Caco-2 (cell line): ENCODE data around the gene STIM2. TPM values are rescaled to one million over a fixed set of nuclear protein-coding genes. Genes with fewer than 3 reads are reported as not detected.

Experiments used
- BruUV-seq: library from RNA; stranded (reverse); fragments of 400-500 nt; replicated peaks from 2 replicates; lab custom pipeline; 2021; lab: Mats Ljungman, UMichigan
- CTCF ChIA-PET: fragments of 300-600 bp; sonication (Branson Sonifier 250); formaldehyde crosslinking; loops from one replicate; lab custom pipeline; 2022; ENCODE audit warnings: antibody characterized with exemption; lab: Charles Lee
- POLR2A ChIA-PET: fragments of 300-600 bp; sonication (Branson Sonifier 250); formaldehyde crosslinking; loops from one replicate; lab custom pipeline; 2022; ENCODE audit warnings: antibody characterized with exemption; lab: Charles Lee
- DNase-seq, 2 experiments: peaks; one replicate each; pipeline versions ENCODE4 v3.0.0 to v3.0.0-alpha.2; 2020 to 2022
- H3K27me3 ChIP-seq: replicated peaks from 2 replicates; pipeline ENCODE4 v1.6.0; 2011; ENCODE audit warnings: low read length; ENCODE audit not compliant: control insufficient read depth, insufficient read depth
- H3K36me3 ChIP-seq: 2 replicates; pipeline ENCODE4 v1.5.1; 2011; ENCODE audit warnings: low read length; ENCODE audit not compliant: control insufficient read depth, insufficient read depth
- H3K4me1 ChIP-seq: fragments of 250-450 bp; sonication (Bioruptor Pico); 2 replicates; pipeline ENCODE4 v1.5.1; 2020; ENCODE audit warnings: mild to moderate bottlenecking
- H3K4me3 ChIP-seq: 2 replicates; pipeline ENCODE4 v1.5.1; 2011; ENCODE audit warnings: low read depth, mild to moderate bottlenecking, control low read depth, low read length
- H3K9me3 ChIP-seq: fragments of 250-450 bp; sonication (Bioruptor Pico); 2 replicates; pipeline ENCODE4 v1.5.1; 2020; ENCODE audit warnings: mild to moderate bottlenecking, moderate library complexity
- H3K27ac Mint-ChIP-seq: one replicate; pipeline ENCODE4 v1.8.0; 2022; ENCODE audit warnings: mixed read lengths; ENCODE audit not compliant: unreplicated experiment
- H3K27me3 Mint-ChIP-seq: one replicate; pipeline ENCODE4 v1.8.0; 2022; ENCODE audit warnings: mixed read lengths; ENCODE audit not compliant: insufficient read depth, unreplicated experiment
- H3K36me3 Mint-ChIP-seq: one replicate; pipeline ENCODE4 v1.8.0; 2022; ENCODE audit warnings: mild to moderate bottlenecking, mixed read lengths; ENCODE audit not compliant: insufficient read depth, unreplicated experiment
- H3K4me1 Mint-ChIP-seq: one replicate; pipeline ENCODE4 v1.8.0; 2022; ENCODE audit warnings: low read depth, mixed read lengths; ENCODE audit not compliant: unreplicated experiment
- H3K4me3 Mint-ChIP-seq: one replicate; pipeline ENCODE4 v1.8.0; 2022; ENCODE audit warnings: mild to moderate bottlenecking, moderate library complexity, mixed read lengths; ENCODE audit not compliant: unreplicated experiment
- H3K9me3 Mint-ChIP-seq: one replicate; pipeline ENCODE4 v1.8.0; 2022; ENCODE audit warnings: mixed read lengths; ENCODE audit not compliant: unreplicated experiment
- CTCF ChIP-seq, 2 experiments: fragments of 200-600 bp in 1 of 2; IDR thresholded peaks; 1 replicate in 1 of 2; 2 replicates in 1 of 2; pipeline versions ENCODE4 v1.5.1 to v1.8.0; 2011 to 2022; ENCODE audit warnings: antibody characterized with exemption in 1 of 2, control low read depth in 1 of 2, inconsistent platforms in 1 of 2, low read depth in 1 of 2, low read length in 1 of 2, mild to moderate bottlenecking in 1 of 2, moderate library complexity in 1 of 2; ENCODE audit not compliant: insufficient read depth in 1 of 2, severe bottlenecking in 1 of 2, unreplicated experiment in 1 of 2
- intact Hi-C: fragments of 100-400 bp; cut with micrococcal nuclease; formaldehyde crosslinking; loops from one replicate; pipeline ENCODE4 v1.10.0; 2022; ENCODE audit not compliant: unreplicated experiment
- total RNA-seq: library from RNA; stranded (reverse); gene quantifications from 2 replicates; pipeline ENCODE4 v1.2.3, GENCODE V29; 2022

Gene STIM2
- total RNA-seq, 1 experiment from 2014 or later, result 27.2 TPM

GRCh38 chr4:26885912-26886274 lies 25.3 kb downstream of the STIM2 start:
- Histone ChIP-seq H3K36me3 (no peaks in the 10 kb centered on the region), H3K4me1 (no peaks in the 10 kb centered on the region), H3K9me3 (no peaks in the 10 kb centered on the region), H3K4me3 (no peak overlapping the region), H3K27me3 (no peaks in the 10 kb centered on the region)
- Mint-ChIP-seq H3K27ac (no peak overlapping the region), H3K27me3 (no peaks in the 10 kb centered on the region), H3K36me3 (no peaks in the 10 kb centered on the region), H3K4me1 (no peaks in the 10 kb centered on the region), H3K4me3 (no peak overlapping the region), H3K9me3 (no peaks in the 10 kb centered on the region)
- ChIA-PET CTCF (no interaction called here), POLR2A (no interaction called here)
- intact Hi-C loops, result no loop called here
- DNase-seq, result no peak
- no peak for TF ChIP-seq CTCF (IDR thresholded peaks at IDR 0.05; ENCODE audit: insufficient read depth in 1 of 2, low read depth in 1 of 2, low read length in 1 of 2, severe bottlenecking in 1 of 2, unreplicated experiment in 1 of 2)
- no TSS peak for BruUV-seq

GRCh38 chr4:26887143-26887542 lies 26.5 kb downstream of the STIM2 start:
- H3K4me1 Mint-ChIP-seq, result no peaks in the 10 kb centered on the region
- no peak overlapping the region for H3K4me3 ChIP-seq
- no peaks in the 10 kb centered on the region for H3K36me3 Mint-ChIP-seq
- H3K9me3 Mint-ChIP-seq, result peaks cover 7% of the 10 kb centered on the region
- H3K36me3 ChIP-seq, result no peaks in the 10 kb centered on the region
- H3K4me3 Mint-ChIP-seq, result no peak overlapping the region
- H3K4me1 ChIP-seq, result no peaks in the 10 kb centered on the region
- DNase-seq, result no peak
- POLR2A ChIA-PET, result no interaction called here
- H3K27ac Mint-ChIP-seq, result no peak overlapping the region
- CTCF ChIA-PET, result interaction anchor here (0.7 kb wide), 1 partner anchor 54 kb away, joined by 4 read pairs; no protein-coding TSS in a partner anchor
- H3K9me3 ChIP-seq, result no peaks in the 10 kb centered on the region
- H3K27me3 ChIP-seq, result no peaks in the 10 kb centered on the region
- TF ChIP-seq CTCF (IDR thresholded peaks at IDR 0.05; ENCODE audit: insufficient read depth in 1 of 2, low read depth in 1 of 2, low read length in 1 of 2, severe bottlenecking in 1 of 2, unreplicated experiment in 1 of 2), result no peak
- no TSS peak for BruUV-seq
- intact Hi-C loops, result no loop called here
- no peaks in the 10 kb centered on the region for H3K27me3 Mint-ChIP-seq

GRCh38 chr4:26887809-26888208 lies 27.2 kb downstream of the STIM2 start:
- Histone ChIP-seq H3K27me3 (no peaks in the 10 kb centered on the region), H3K4me1 (no peaks in the 10 kb centered on the region), H3K36me3 (no peaks in the 10 kb centered on the region), H3K9me3 (no peaks in the 10 kb centered on the region), H3K4me3 (no peak overlapping the region)
- Mint-ChIP-seq H3K27ac (no peak overlapping the region), H3K9me3 (peaks cover 8% of the 10 kb centered on the region), H3K4me1 (no peaks in the 10 kb centered on the region), H3K36me3 (no peaks in the 10 kb centered on the region), H3K27me3 (no peaks in the 10 kb centered on the region), H3K4me3 (no peak overlapping the region)
- no TSS peak for BruUV-seq
- TF ChIP-seq CTCF (IDR thresholded peaks at IDR 0.05; ENCODE audit: insufficient read depth in 1 of 2, low read depth in 1 of 2, low read length in 1 of 2, severe bottlenecking in 1 of 2, unreplicated experiment in 1 of 2), result no peak
- no peak for DNase-seq
- CTCF ChIA-PET, result no interaction called here
- POLR2A ChIA-PET, result no interaction called here
- intact Hi-C loops, result no loop called here
